ENCODE data around the gene ANKRD27. TPM values are rescaled to one million over a fixed set of nuclear protein-coding genes. Genes with fewer than 3 reads are reported as not detected.

ANKRD27 gene
- total and polyA plus RNA-seq, 2 donors (not counting 1 experiment from before 2014, with no cell fraction given): 12.9 to 43.8 TPM

DNA sequence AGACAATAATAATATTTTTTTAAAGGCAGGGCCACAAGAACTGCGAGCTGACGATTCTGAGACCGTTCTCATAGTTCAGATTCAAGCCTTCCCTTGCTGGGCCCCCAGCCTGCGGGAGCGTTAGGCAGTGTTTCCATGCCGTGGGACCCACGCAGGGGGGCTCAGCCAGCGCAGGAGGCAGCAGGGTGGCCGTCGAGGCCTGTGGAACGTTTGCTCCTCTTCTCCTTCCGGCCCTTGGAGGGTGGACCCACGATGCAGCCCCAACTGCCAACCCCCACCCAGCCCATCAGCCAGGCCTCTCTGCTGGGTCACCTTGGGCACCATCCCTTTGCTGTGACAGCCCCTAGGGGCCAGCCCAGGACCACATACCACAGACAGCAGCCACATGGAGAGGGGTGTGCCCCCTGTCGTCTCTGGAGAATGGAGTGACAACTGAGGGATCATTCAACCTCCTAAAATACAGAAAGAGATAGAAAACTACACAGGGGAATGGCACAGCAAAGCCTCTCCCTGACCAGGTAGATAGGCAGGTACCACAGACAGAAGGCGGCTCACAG is 47.2 kb downstream of the ANKRD27 start:
- H3K9me3 ChIP-seq (ENCODE audit: control extremely low read depth in 1 of 3, control insufficient read depth in 2 of 3, insufficient read depth in 1 of 3, low read length in 2 of 3): no peaks in the 10 kb centered on the region
- Mint-ChIP-seq H3K9me3 (ENCODE audit: insufficient read depth) (no peaks in the 10 kb centered on the region), H3K4me3 (no peak overlapping the region), H3K4me1 (no peaks in the 10 kb centered on the region), H3K27me3 (no peaks in the 10 kb centered on the region), H3K27ac (no peak overlapping the region)
- intact Hi-C loops (cut with micrococcal nuclease): no loop called here
- ATAC-seq (ENCODE audit: low read depth) (no peak), DNase-seq (no peak)
- no peaks in the 10 kb centered on the region for H3K27me3 ChIP-seq (replicated peaks in 1 of 4; ENCODE audit: control extremely low read depth in 1 of 4, control insufficient read depth in 3 of 4, insufficient read depth in 4 of 4, low read length in 3 of 4)
- no peak overlapping the region for H3K4me3 ChIP-seq (ENCODE audit: control extremely low read depth in 1 of 5, extremely low read depth in 1 of 5, insufficient read depth in 1 of 5, low read depth in 2 of 5, low read length in 4 of 5)
- H3K4me2 ChIP-seq (replicated peaks; ENCODE audit: low read depth, low read length, poor library complexity, severe bottlenecking): no peak overlapping the region
- H3K36me3 ChIP-seq (replicated peaks in 1 of 2; ENCODE audit: control extremely low read depth in 1 of 2, control insufficient read depth in 1 of 2, extremely low read depth in 1 of 2, insufficient read depth in 2 of 2, low read length in 1 of 2): peaks cover 0 to 57% of the 10 kb centered on the region in 2 experiments
- no peaks in the 10 kb centered on the region for H3K4me1 ChIP-seq (ENCODE audit: control insufficient read depth in 2 of 2, insufficient read depth in 2 of 2, low read length in 2 of 2)
- no peaks in the 10 kb centered on the region for H4K20me1 ChIP-seq (ENCODE audit: control insufficient read depth, insufficient read depth, low read length, poor library complexity, severe bottlenecking)
- ChIA-PET CTCF (no interaction called here), POLR2A (no interaction called here)
- TF ChIP-seq, protein P1, sequence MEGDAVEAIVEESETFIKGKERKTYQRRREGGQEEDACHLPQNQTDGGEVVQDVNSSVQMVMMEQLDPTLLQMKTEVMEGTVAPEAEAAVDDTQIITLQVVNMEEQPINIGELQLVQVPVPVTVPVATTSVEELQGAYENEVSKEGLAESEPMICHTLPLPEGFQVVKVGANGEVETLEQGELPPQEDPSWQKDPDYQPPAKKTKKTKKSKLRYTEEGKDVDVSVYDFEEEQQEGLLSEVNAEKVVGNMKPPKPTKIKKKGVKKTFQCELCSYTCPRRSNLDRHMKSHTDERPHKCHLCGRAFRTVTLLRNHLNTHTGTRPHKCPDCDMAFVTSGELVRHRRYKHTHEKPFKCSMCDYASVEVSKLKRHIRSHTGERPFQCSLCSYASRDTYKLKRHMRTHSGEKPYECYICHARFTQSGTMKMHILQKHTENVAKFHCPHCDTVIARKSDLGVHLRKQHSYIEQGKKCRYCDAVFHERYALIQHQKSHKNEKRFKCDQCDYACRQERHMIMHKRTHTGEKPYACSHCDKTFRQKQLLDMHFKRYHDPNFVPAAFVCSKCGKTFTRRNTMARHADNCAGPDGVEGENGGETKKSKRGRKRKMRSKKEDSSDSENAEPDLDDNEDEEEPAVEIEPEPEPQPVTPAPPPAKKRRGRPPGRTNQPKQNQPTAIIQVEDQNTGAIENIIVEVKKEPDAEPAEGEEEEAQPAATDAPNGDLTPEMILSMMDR (IDR thresholded peaks at IDR 0.05): no peak
- no peak for TF ChIP-seq EZH2 (IDR thresholded peaks at IDR 0.05; ENCODE audit: borderline replicate concordance, insufficient read depth, low read depth, low read length, poor library complexity, severe bottlenecking)
- 99% methylated on average over 14 of the region's 15 CpGs for WGBS (ENCODE audit: insufficient coverage)
- no peaks in the 10 kb centered on the region for H3K79me2 ChIP-seq (ENCODE audit: control insufficient read depth, insufficient read depth, low read length)
- H2AFZ ChIP-seq (ENCODE audit: insufficient read depth, low read depth, low read length, poor library complexity, severe bottlenecking): no peak overlapping the region
- H3K9ac ChIP-seq (ENCODE audit: low read length): no peak overlapping the region
- H3K27ac ChIP-seq (ENCODE audit: low read length in 2 of 2): no peak overlapping the region

- peaks cover 0 to 62% of the 10 kb centered on the region in 2 experiments for H3K36me3 ChIP-seq (replicated peaks in 1 of 2; ENCODE audit: control extremely low read depth in 1 of 2, control insufficient read depth in 1 of 2, extremely low read depth in 1 of 2, insufficient read depth in 2 of 2, low read length in 1 of 2)
- Mint-ChIP-seq H3K4me1 (no peaks in the 10 kb centered on the region), H3K9me3 (ENCODE audit: insufficient read depth) (no peaks in the 10 kb centered on the region), H3K27me3 (no peaks in the 10 kb centered on the region), H3K4me3 (no peak overlapping the region), H3K27ac (no peak overlapping the region)
- no peaks in the 10 kb centered on the region for H3K9me3 ChIP-seq (ENCODE audit: control extremely low read depth in 1 of 3, control insufficient read depth in 2 of 3, insufficient read depth in 1 of 3, low read length in 2 of 3)
- DNase-seq: no peak
- no peaks in the 10 kb centered on the region for H3K27me3 ChIP-seq (replicated peaks in 1 of 4; ENCODE audit: control extremely low read depth in 1 of 4, control insufficient read depth in 3 of 4, insufficient read depth in 4 of 4, low read length in 3 of 4)
- no peaks in the 10 kb centered on the region for H3K79me2 ChIP-seq (ENCODE audit: control insufficient read depth, insufficient read depth, low read length)
- H3K9ac ChIP-seq (ENCODE audit: low read length): no peak overlapping the region
- H3K27ac ChIP-seq (ENCODE audit: low read length in 2 of 2): no peak overlapping the region
- 100% methylated on average over 1 of the region's 4 CpGs for WGBS (ENCODE audit: insufficient coverage)
- TF ChIP-seq, protein P1 (IDR thresholded peaks at IDR 0.05): no peak
- no peak for TF ChIP-seq EZH2 (IDR thresholded peaks at IDR 0.05; ENCODE audit: borderline replicate concordance, insufficient read depth, low read depth, low read length, poor library complexity, severe bottlenecking)
- no peak overlapping the region for H2AFZ ChIP-seq (ENCODE audit: insufficient read depth, low read depth, low read length, poor library complexity, severe bottlenecking)
- H3K4me3 ChIP-seq (ENCODE audit: control extremely low read depth in 1 of 5, extremely low read depth in 1 of 5, insufficient read depth in 1 of 5, low read depth in 2 of 5, low read length in 4 of 5): no peak overlapping the region
- CTCF ChIA-PET: interaction anchor here (1.1 kb wide), 1 partner anchor 27 kb away, joined by 3 read pairs; no protein-coding TSS in a partner anchor
- H3K4me1 ChIP-seq (ENCODE audit: control insufficient read depth in 2 of 2, insufficient read depth in 2 of 2, low read length in 2 of 2): no peaks in the 10 kb centered on the region
- H3K4me2 ChIP-seq (replicated peaks; ENCODE audit: low read depth, low read length, poor library complexity, severe bottlenecking): no peak overlapping the region
- no peaks in the 10 kb centered on the region for H4K20me1 ChIP-seq (ENCODE audit: control insufficient read depth, insufficient read depth, low read length, poor library complexity, severe bottlenecking)
- POLR2A ChIA-PET: no interaction called here
- intact Hi-C loops (cut with micrococcal nuclease): no loop called here
- ATAC-seq (ENCODE audit: low read depth): no peak
These were observed 48.0 kb downstream of the ANKRD27 start for GRCh38 chr19:32626969-32627368.
